ENCODE measurements around the gene SCMH1. TPM values are rescaled to one million over a fixed set of nuclear protein-coding genes. Genes with fewer than 3 reads are reported as not detected.
A peak's percentile ranks its signal among the peaks of the same experiment; 100 is the strongest.

Gene SCMH1
- total RNA-seq, 3 donors from 2014 or later: 37.0 to 93.4 (median 53.4) TPM

DNA sequence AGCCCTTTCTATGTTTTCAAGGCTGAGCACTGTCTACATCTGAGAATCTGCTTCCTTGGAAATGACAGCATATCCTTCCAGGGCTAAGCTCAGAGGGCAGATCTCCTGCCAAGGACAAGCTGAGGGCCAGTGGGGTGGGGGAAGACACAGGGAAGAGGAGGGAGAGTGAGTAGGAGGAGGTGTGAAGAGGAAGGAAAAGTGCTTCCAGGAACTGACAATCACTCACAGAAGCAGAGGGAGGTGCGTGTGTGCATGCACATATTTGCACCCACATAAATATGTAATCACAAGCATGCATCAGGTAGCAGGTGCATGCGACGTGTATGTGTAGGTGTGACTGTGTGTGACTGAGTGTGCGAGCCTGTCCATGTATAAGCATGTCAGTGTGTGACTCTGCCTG lies 43.7 kb upstream of the SCMH1 start:
- H3K4me3 ChIP-seq: no peak overlapping the region
- no peak overlapping the region for H3K27ac ChIP-seq
- no peak for TF ChIP-seq POLR2AphosphoS5 (IDR thresholded peaks at IDR 0.05)
- no peak for TF ChIP-seq POLR2A (IDR thresholded peaks at IDR 0.05)
- TF ChIP-seq, protein P1, sequence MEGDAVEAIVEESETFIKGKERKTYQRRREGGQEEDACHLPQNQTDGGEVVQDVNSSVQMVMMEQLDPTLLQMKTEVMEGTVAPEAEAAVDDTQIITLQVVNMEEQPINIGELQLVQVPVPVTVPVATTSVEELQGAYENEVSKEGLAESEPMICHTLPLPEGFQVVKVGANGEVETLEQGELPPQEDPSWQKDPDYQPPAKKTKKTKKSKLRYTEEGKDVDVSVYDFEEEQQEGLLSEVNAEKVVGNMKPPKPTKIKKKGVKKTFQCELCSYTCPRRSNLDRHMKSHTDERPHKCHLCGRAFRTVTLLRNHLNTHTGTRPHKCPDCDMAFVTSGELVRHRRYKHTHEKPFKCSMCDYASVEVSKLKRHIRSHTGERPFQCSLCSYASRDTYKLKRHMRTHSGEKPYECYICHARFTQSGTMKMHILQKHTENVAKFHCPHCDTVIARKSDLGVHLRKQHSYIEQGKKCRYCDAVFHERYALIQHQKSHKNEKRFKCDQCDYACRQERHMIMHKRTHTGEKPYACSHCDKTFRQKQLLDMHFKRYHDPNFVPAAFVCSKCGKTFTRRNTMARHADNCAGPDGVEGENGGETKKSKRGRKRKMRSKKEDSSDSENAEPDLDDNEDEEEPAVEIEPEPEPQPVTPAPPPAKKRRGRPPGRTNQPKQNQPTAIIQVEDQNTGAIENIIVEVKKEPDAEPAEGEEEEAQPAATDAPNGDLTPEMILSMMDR (IDR thresholded peaks at IDR 0.05): no peak
- no peak for DNase-seq (ENCODE audit: low spot score in 2 of 2)
- no peaks in the 10 kb centered on the region for H3K36me3 ChIP-seq
- intact Hi-C loops (cut with DNase I; ENCODE audit: low total_unique reads): loop anchor here (10.0 kb wide), 1 partner anchor 129 kb away; no protein-coding TSS in a partner anchor
- H3K9me3 ChIP-seq: no peaks in the 10 kb centered on the region
- no peaks in the 10 kb centered on the region for H3K4me1 ChIP-seq
- H3K27me3 ChIP-seq: no peaks in the 10 kb centered on the region

DNA sequence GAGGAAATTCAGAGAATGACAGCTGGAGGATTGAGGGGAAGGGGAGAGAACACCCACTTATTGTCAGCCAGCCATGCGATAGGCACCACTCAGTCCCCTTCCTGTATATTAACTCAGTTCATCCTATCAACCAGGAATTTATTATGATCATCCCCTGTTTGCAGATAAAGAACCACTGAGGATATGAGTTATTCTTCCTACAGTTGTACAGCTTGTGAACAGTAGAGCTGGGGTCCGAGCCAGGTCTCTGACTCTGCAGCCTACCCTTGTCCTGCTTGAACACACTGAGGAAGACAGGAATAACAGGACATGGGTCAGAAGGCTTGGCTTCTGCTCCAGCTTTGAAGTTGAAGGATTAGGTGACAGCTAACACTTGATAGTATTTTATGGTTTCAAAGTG lies 42.0 kb upstream of the SCMH1 start:
- DNase-seq (ENCODE audit: low spot score in 2 of 2): no peak
- intact Hi-C loops (cut with DNase I; ENCODE audit: low total_unique reads): loop anchor here (10.0 kb wide), 1 partner anchor 131 kb away; no protein-coding TSS in a partner anchor
- TF ChIP-seq, protein P1 (IDR thresholded peaks at IDR 0.05): no peak
- no peak for TF ChIP-seq POLR2A (IDR thresholded peaks at IDR 0.05)
- TF ChIP-seq POLR2AphosphoS5 (IDR thresholded peaks at IDR 0.05): no peak
- Histone ChIP-seq H3K4me3 (no peak overlapping the region), H3K9me3 (no peaks in the 10 kb centered on the region), H3K27ac (no peak overlapping the region), H3K36me3 (no peaks in the 10 kb centered on the region), H3K27me3 (no peaks in the 10 kb centered on the region), H3K4me1 (no peaks in the 10 kb centered on the region)

DNA sequence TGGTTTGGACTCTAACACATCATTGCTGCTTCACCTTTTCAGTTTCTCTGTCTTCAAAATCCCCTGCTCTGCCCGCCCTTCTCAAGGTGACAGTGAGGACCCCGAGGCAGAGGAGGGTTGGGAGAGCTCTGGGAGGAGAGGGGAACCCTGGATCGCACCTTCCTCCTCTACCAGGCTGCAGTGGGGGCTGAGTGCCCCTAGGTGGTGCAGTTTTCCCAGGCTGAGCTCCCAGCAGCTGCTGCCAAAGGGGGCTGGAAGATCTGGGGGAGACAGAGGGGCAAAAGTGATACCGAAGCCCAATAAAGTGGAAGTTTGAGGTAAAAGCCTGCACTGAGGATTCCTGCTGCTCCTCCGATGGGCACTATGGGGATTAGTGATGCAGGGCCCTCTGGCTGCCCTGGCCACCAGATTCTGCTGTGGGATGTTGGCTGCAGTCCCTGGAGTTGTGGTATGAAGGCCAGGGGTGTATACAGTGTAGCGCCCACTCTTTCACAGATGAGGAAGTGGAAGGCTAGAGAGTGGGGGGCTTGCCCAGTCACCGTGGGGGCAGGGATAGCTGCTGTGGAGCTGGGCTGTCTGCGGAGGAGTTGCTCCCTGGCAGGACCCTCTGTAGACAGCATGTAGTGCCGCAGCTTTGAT lies 40.7 kb upstream of the SCMH1 start:
- no peak overlapping the region for H3K4me3 ChIP-seq
- H3K27ac ChIP-seq: no peak overlapping the region
- no peak for TF ChIP-seq POLR2AphosphoS5 (IDR thresholded peaks at IDR 0.05)
- TF ChIP-seq, protein P1 (IDR thresholded peaks at IDR 0.05): peak; percentile 3 to 70 (median 65)
- TF ChIP-seq POLR2A (IDR thresholded peaks at IDR 0.05): no peak
- DNase-seq (ENCODE audit: low spot score in 2 of 2): no peak
- H3K36me3 ChIP-seq: no peaks in the 10 kb centered on the region
- no peaks in the 10 kb centered on the region for H3K27me3 ChIP-seq
- intact Hi-C loops (cut with DNase I; ENCODE audit: low total_unique reads): loop anchor here (10.0 kb wide), 1 partner anchor 132 kb away; no protein-coding TSS in a partner anchor
- H3K9me3 ChIP-seq: no peaks in the 10 kb centered on the region
- no peaks in the 10 kb centered on the region for H3K4me1 ChIP-seq

DNA sequence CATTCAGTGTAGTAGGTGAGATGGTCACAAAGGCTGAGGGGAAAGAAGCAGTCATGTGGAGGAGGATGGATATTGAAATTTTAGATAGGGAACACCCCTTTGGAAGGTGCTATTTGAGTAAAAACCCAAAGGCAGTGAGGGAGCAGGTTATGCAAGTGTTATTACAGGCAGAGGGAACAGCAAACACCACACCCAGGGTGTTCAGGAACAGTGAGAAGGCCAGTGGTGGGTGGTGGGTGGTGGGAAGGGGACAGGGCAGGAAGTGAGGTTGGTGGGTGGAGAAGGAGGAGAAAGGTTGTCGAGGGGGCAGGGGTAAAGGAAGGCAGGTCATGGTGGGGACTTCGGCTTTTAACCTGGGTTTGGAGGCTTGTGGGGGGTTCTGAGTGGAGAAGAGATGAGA lies 39.2 kb upstream of the SCMH1 start:
- intact Hi-C loops (cut with DNase I; ENCODE audit: low total_unique reads): loop anchor here (10.0 kb wide), 1 partner anchor 133 kb away; no protein-coding TSS in a partner anchor
- Histone ChIP-seq H3K9me3 (no peaks in the 10 kb centered on the region), H3K4me3 (no peak overlapping the region), H3K27me3 (no peaks in the 10 kb centered on the region), H3K4me1 (no peaks in the 10 kb centered on the region), H3K36me3 (no peaks in the 10 kb centered on the region), H3K27ac (no peak overlapping the region)
- TF ChIP-seq POLR2A (IDR thresholded peaks at IDR 0.05) (no peak), POLR2AphosphoS5 (IDR thresholded peaks at IDR 0.05) (no peak)
- TF ChIP-seq, protein P1 (IDR thresholded peaks at IDR 0.05): no peak
- DNase-seq (ENCODE audit: low spot score in 2 of 2): no peak

DNA sequence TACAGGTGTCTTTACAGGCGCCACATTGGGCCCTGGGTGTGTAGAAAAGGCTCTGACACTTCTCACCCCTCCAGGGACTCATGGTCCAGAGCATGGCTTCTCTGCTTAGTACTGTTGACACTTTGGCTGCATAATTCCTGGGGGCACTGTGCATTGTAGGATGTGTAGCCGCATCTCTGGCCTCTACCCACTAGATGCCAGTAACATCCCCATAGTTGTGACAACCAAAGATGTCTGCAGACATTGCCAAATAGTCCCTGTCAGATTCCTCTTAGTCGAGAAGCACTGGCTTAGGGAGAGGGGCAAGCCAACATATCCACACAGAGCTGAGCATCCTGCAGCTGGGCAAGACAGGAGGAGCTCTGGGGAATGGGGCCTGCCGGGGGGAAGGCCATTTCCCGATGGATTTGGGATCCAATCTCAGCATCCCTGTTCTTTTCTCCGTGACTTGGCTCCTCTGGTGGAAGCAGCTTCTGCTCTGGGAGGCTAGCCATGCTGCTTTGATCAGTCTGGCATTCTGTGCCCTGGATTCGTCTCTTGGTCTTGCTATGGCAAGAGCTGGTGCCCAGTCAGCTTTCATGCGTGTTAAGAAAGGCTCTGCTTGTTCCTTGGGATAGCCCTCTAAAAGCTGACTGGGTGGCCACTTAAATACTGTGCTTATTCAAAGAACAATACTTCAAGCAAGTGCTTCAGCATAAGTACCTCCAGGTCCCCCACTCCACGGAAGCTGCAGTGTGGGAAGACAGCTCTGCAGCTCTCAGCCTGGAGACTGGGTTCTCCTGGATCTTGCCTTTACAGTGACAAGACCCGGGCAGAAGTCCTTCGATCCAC lies 38.3 kb upstream of the SCMH1 start:
- Histone ChIP-seq H3K4me1 (no peaks in the 10 kb centered on the region), H3K36me3 (no peaks in the 10 kb centered on the region), H3K9me3 (no peaks in the 10 kb centered on the region), H3K27me3 (no peaks in the 10 kb centered on the region), H3K27ac (no peak overlapping the region), H3K4me3 (no peak overlapping the region)
- DNase-seq (ENCODE audit: low spot score in 2 of 2): no peak
- TF ChIP-seq, protein P1 (IDR thresholded peaks at IDR 0.05): no peak
- TF ChIP-seq POLR2AphosphoS5 (IDR thresholded peaks at IDR 0.05): no peak
- no peak for TF ChIP-seq POLR2A (IDR thresholded peaks at IDR 0.05)
- intact Hi-C loops (cut with DNase I; ENCODE audit: low total_unique reads): loop anchor here (10.0 kb wide), 1 partner anchor 134 kb away; no protein-coding TSS in a partner anchor

All from breast epithelium (tissue), 4 donors.